Measurements from ENCODE around the gene POLR2L.

The POLR2L gene

GRCh38 chr11:854601-855329 is 12.4 kb upstream of the POLR2L start:
- DNase-seq (ENCODE audit: low read depth), result no peak

- no peak for DNase-seq (ENCODE audit: low read depth)
Observed at GRCh38 chr11:853682-854448, 11.5 kb upstream of the POLR2L start.

GRCh38 chr11:852762-853161 is 10.4 kb upstream of the POLR2L start:
- DNase-seq (ENCODE audit: low read depth), result no peak

GRCh38 chr11:850775-851763 is 8.7 kb upstream of the POLR2L start:
- DNase-seq (ENCODE audit: low read depth), result no peak

GRCh38 chr11:849951-850774 is 7.8 kb upstream of the POLR2L start:
- no peak for DNase-seq (ENCODE audit: low read depth)

GRCh38 chr11:849104-849824 is 6.9 kb upstream of the POLR2L start:
- DNase-seq (ENCODE audit: low read depth), result no peak

GRCh38 chr11:848380-848931 is 6.1 kb upstream of the POLR2L start:
- no peak for DNase-seq (ENCODE audit: low read depth)

- no peak for DNase-seq (ENCODE audit: low read depth)
Observed at GRCh38 chr11:847876-848275, 5.5 kb upstream of the POLR2L start.

- no peak for DNase-seq (ENCODE audit: low read depth)
Observed at GRCh38 chr11:846496-847098, 4.3 kb upstream of the POLR2L start.

GRCh38 chr11:845872-846495 is 3.7 kb upstream of the POLR2L start:
- no peak for DNase-seq (ENCODE audit: low read depth)

- peak; percentile 91 for DNase-seq (ENCODE audit: low read depth)
Observed at GRCh38 chr11:844693-845644, 2.6 kb upstream of the POLR2L start.

- peak; percentile 90 for DNase-seq (ENCODE audit: low read depth)
Observed at GRCh38 chr11:843818-844692, 1.7 kb upstream of the POLR2L start.

- DNase-seq (ENCODE audit: low read depth), result no peak
Observed at GRCh38 chr11:843086-843734, 881 bp upstream of the POLR2L start.

- DNase-seq (ENCODE audit: low read depth), result no peak
Observed at GRCh38 chr11:841981-842369, 354 bp downstream of the POLR2L start.

- DNase-seq (ENCODE audit: low read depth), result no peak
Observed at GRCh38 chr11:839875-840617, 2.3 kb downstream of the POLR2L start.

GRCh38 chr11:839280-839623 is 3.1 kb downstream of the POLR2L start:
- no peak for DNase-seq (ENCODE audit: low read depth)
